HL-60 (cell line): ENCODE results near the gene PLCL2.

Experiments
- DNase-seq, 2 experiments: peaks; one replicate each; pipeline ENCODE4 v3.0.0-alpha.2; 2010 to 2020; ENCODE audit warnings: low read depth in 1 of 2, low spot score in 1 of 2
- H3K27ac ChIP-seq: fragments of 250-450 bp; sonication (Bioruptor Pico); replicated peaks from 2 replicates; pipeline ENCODE4 v1.5.1; 2020; ENCODE audit warnings: mild to moderate bottlenecking, moderate library complexity
- H3K27me3 ChIP-seq: fragments of 250-450 bp; sonication (Bioruptor Pico); 2 replicates; pipeline ENCODE4 v1.5.1; 2021; ENCODE audit warnings: mild to moderate bottlenecking, moderate library complexity; ENCODE audit not compliant: insufficient read depth, poor library complexity, severe bottlenecking
- H3K4me3 ChIP-seq: replicated peaks from 2 replicates; pipeline ENCODE4 v1.5.1; 2011; ENCODE audit warnings: mild to moderate bottlenecking, control low read depth, low read length; ENCODE audit not compliant: insufficient read depth
- CTCF ChIP-seq: IDR thresholded peaks from one replicate; pipeline ENCODE4 v1.5.1; 2011; ENCODE audit warnings: low read length, control low read depth, inconsistent platforms; ENCODE audit not compliant: insufficient read depth
- GABPA ChIP-seq: IDR thresholded peaks from 2 replicates; pipeline ENCODE4 v1.6.1; 2012; ENCODE audit warnings: low read depth
- POLR2AphosphoS5 ChIP-seq: IDR thresholded peaks from 2 replicates; pipeline ENCODE4 v1.6.1; 2012; ENCODE audit warnings: low read depth
- REST ChIP-seq: IDR thresholded peaks from 2 replicates; pipeline ENCODE4 v1.6.1; 2012; ENCODE audit warnings: low read depth; ENCODE audit not compliant: insufficient replicate concordance
- SPI1 ChIP-seq: IDR thresholded peaks from 2 replicates; pipeline ENCODE4 v1.6.1; 2012; ENCODE audit warnings: low read depth, mild to moderate bottlenecking, borderline replicate concordance

PLCL2 gene

GRCh38 chr3:16855497-16855896 is 29.3 kb upstream of the PLCL2 start:
- no peak for DNase-seq
- TF ChIP-seq GABPA (no peak), REST (no peak), CTCF (no peak), SPI1 (no peak), POLR2AphosphoS5 (no peak)

GRCh38 chr3:16860234-16860633 is 24.5 kb upstream of the PLCL2 start:
- TF ChIP-seq REST = no peak
- TF ChIP-seq GABPA = no peak
- no peak for TF ChIP-seq CTCF
- no peak for TF ChIP-seq SPI1
- no peak for TF ChIP-seq POLR2AphosphoS5
- Histone ChIP-seq H3K27ac (no peak overlapping the region), H3K4me3 (no peak overlapping the region), H3K27me3 (no peaks in the 10 kb centered on the region)
- no peak for DNase-seq

More at GRCh38 chr3:16855497-16855896, 29.3 kb upstream of the PLCL2 start:
- H3K4me3 ChIP-seq = no peak overlapping the region
- H3K27ac ChIP-seq = no peak overlapping the region
- H3K27me3 ChIP-seq = no peaks in the 10 kb centered on the region

GRCh38 chr3:16861432-16861831 is 23.3 kb upstream of the PLCL2 start:
- no peak for DNase-seq
- TF ChIP-seq POLR2AphosphoS5 (no peak), GABPA (no peak), SPI1 (no peak), REST (no peak), CTCF (no peak)
- Histone ChIP-seq H3K4me3 (no peak overlapping the region), H3K27ac (no peak overlapping the region), H3K27me3 (no peaks in the 10 kb centered on the region)
